GM19395 (cell line): ENCODE measurements around the gene HSD17B4.
A peak's percentile ranks its signal among the peaks of the same experiment; 100 is the strongest.
"Not testable (repeated sequence)": the region's sequence is repeated elsewhere in the genome, so short reads cannot be mapped to it uniquely, and the experiment has no call there.

Experiments
- ATAC-seq: cut with Tn5 transposase; IDR thresholded peaks from one replicate; pipeline ENCODE4 v1.9.1; 2021; ENCODE audit warnings: mild to moderate bottlenecking, moderate library complexity; ENCODE audit not compliant: unreplicated experiment

Gene HSD17B4

GRCh38 chr5:119428574-119428973 lies 23.7 kb upstream of the HSD17B4 start:
- not testable (repeated sequence) for ATAC-seq

- ATAC-seq = not testable (repeated sequence)
These were observed 19.5 kb upstream of the HSD17B4 start for GRCh38 chr5:119432674-119433237.

- peak; percentile 91 for ATAC-seq
These were observed 16.7 kb upstream of the HSD17B4 start for GRCh38 chr5:119435436-119436132.

DNA sequence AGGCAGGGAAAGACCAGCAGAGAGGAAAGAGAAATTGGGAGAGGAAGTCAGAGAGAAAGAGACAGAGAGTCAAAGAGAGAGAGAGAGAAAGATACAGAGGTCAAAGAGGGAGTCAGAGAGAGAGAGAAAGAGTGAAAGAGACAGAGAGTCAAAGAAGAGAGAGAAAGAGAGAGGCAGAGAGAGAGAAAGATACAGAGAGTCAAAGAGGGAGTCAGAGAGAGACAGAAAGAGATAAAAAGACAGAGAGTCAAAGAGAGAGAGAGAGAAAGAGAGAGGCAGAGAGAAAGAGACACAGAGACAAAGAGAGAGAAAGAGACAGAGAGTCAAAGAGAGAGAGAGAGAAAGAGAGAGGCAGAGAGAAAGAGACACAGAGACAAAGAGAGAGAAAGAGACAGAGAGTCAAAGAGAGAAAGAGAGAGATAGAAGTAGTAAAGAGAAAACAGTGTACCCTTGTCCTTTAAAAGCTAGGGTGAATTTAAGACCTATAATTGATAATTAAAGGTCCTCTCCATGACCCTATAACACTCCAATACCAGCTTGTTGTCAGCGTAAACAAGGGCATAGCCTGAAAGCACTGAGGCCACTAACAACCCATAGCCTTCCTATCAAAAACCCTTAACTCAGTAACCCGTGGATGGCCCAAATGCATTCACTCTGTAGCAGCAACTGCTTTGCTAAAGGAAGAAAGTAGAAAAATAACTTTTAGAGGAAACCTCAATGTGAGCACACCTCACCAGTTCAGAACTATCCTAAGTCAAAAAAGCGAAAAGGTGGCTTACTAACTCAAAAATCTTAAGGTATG lies 14.3 kb upstream of the HSD17B4 start:
- not testable (repeated sequence) for ATAC-seq

DNA sequence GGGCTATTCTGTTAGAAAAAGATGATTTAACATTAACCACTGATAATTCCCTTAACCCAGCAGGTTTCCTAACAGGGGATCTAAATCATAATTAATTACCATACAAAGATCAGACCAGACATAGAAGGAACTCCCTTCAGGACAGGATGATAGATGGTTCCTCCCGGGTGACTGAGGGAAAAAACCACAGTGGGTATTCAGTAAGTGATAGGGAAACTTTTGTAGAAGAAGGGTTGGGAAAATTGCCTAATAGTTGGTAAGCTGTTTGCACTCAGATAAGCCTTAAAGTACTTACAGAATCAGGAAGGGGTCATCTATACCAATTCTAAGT lies 13.7 kb upstream of the HSD17B4 start:
- ATAC-seq = not testable (repeated sequence)

- no peak for ATAC-seq
These were observed 13.1 kb upstream of the HSD17B4 start for GRCh38 chr5:119439140-119439631.

- not testable (repeated sequence) for ATAC-seq
These were observed 12.7 kb upstream of the HSD17B4 start for GRCh38 chr5:119439632-119440031.

- ATAC-seq = not testable (repeated sequence)
These were observed 7.7 kb upstream of the HSD17B4 start for GRCh38 chr5:119444643-119445042.

DNA sequence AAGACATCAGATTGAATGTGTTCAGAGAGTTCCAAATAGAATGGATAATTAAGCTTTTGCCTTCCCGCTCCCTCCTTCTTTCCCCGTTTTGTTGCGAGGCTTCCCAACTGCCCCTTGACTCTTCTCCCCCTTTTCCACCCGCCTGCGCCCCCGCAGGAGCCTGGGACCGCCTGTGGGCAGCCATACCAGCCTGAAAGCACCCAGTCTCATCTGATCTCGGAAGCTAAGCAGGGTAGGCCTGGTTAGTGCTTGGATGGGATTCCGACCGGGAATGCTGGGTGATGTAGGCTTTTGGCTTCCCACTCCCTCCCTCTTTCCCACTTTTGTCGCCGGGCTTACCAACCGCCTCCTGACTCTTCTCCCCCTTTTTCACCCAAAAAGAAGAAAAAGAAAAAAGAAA lies 6.8 kb upstream of the HSD17B4 start:
- ATAC-seq = no peak

DNA sequence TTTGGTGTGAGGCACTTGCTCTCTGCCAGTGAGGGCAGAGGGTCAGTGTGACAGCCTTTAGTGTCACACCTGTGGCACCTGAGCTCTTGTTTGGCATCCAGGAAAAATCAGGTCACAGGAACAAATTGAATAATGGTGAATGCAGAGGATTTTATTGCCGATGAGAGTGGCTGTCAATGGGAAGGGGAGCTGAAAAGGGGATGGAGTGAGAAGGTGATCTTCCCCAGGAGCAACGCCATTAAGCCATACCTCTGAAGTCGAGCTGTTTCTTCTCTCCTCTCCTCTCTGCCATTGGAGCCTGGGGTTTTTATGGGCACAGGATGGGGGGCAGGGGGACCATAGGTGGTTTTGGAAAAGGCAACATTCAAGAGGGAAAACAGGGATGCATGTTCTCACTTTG lies 2.4 kb upstream of the HSD17B4 start:
- ATAC-seq = no peak

DNA sequence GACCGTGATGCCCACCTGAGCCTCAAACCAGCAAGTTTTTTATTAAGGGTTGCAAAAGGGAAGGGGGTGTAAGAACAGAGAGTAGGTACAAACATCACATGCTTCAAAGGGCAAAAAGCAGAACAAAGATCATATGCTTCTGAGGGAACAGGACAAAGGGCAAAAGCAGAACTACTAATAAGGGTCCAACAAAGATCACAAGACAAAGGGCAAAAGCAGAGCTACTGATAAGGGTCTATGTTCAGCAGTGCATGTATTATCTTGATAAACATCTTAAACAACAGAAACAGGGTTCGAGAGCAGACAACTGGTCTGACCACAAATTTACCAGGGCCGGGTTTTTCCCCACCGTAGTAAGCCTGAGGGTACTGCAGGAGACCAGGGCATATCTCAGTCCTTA lies 1.7 kb upstream of the HSD17B4 start:
- ATAC-seq = not testable (repeated sequence)

- ATAC-seq = no peak
These were observed 736 bp upstream of the HSD17B4 start for GRCh38 chr5:119451561-119451960.

- ATAC-seq = no peak
These were observed 281 bp upstream of the HSD17B4 start for GRCh38 chr5:119452060-119452372.

DNA sequence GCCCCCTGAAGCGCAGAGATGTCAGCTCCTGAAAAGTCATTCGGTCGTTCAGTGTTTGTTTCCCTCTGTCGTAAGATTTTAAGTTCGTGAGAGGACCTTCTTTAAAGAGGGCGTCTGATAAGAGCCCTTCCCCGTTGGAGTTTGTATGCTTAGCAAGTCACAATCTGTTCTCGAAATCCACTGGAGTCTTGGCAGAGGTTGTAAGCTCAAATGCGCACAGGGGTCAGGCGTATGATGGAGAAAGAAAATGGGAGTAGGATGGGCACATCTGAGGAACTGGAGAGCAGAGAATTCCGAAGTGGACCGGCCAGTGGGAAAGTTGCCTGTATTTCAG lies 710 bp downstream of the HSD17B4 start:
- peak; percentile 28 for ATAC-seq

GRCh38 chr5:119454171-119454570 lies 1.9 kb downstream of the HSD17B4 start:
- ATAC-seq = no peak

- no peak for ATAC-seq
These were observed 6.8 kb downstream of the HSD17B4 start for GRCh38 chr5:119458911-119459632.

DNA sequence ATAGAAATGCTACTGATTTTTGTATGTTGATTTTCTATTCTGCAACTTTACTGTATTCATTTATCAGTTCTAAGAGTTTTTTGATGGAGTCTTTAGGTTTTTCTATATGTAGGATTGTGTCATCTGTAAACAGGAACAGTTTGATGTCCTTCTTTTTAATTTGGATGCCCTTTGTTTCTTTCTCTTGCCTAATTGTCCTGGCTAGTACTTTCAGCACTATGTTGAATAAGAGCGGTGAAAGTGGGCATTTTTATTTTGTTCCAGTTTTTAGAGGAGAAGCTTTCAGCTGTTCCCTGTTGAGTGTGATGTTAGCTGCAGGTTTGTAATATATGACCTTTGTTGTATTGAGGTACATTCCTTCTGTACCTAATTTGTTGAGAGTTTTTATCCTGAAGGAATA lies 13.3 kb downstream of the HSD17B4 start:
- ATAC-seq = no peak

DNA sequence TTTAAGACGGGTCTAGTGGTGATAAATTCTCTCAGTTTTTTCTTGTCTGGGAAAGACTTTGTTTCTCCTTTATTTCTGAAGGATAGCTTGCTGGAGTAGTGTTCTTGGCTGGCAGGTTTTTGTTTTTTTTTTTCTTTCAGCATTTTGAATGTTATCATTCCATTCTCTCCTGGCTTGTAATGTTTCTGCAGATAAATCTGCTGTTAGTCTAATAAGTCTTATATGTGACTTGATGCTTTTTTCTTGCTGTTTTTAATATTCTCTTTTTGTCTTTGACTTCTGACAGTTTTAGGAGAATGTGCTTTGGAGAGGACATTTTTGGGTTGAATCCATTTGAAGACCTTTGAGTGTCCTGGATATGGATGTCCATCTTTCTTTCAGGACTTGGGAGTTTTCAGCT lies 16.0 kb downstream of the HSD17B4 start:
- no peak for ATAC-seq

DNA sequence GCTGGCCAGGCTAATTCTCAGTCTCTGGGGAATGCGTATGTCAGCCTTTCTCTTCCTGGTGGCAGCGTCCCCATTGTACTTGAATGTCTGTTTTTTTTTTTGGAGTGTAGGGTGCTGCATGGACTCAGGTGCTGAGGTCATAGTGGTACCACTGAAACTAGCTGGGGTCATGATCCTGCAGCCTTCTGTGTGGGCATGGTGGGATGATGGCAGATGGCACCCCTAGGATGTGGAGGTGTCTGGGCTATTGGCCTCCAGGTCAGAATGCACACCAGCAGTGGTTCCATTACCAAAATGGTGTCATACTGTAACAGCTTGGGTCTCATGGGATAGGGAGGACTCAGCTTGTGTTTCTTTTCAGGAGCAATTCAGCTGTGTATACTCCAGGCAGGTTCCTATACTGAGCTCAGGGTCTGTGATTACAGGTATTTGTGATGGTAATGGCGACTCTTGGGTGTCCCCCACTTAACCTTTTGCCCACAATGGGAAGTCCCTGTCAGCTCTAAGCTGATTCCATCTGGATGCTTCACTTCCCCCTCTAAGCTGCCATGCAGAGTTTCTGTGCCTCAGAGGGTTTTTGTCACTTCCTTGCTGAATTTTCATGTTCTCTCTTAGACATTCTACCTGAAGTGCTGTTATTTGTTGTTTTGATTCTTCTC lies 17.9 kb downstream of the HSD17B4 start:
- ATAC-seq = peak; percentile 71

DNA sequence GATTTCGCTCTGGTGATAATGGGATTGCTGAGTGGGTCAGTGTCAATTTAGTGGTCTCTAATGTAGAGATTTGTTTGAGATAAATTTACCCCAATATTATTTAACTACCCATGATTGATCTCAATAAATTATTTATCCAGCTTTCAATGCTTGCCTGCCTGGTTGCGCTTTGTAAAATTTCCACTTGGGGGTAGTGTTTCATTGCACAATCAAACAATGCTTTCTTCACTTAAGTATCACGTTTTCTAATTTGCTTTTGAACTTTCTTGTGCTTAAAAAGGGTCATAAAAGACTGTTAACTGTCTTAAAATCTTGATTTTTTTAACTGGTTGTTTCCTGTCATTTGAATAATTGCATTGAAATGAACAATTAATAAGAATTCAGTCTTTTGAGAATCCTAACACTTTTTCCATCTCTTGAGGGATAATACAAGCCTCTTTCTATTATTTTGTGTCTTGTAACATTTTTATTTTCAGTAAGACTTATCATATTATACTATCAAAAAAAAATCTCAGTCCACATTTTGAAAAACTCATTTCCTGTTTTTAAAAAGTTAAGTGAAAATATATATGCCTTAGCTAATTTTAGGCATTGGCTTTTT lies 18.7 kb downstream of the HSD17B4 start:
- ATAC-seq = peak; percentile 67

DNA sequence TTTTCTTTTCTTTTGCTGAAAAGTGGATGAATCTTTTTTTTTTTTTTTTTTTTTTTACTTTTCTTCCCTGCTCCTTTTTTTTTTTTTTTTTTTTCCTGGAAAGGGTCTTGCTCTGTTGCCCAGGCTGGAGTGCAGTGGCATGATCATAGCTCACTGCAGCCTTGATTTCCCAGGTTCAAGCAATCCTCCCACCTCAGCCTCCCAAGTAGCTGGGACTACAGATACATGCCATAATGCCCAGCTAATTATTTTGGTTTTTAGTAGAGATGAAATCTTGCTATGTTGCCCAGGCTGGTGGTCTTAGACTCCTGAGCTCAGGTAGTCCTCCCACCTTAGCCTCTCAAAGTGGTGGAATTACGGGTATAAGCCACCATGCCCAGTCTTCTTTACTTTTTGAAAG lies 20.9 kb downstream of the HSD17B4 start:
- ATAC-seq = no peak
